Erythroblast (primary cell): ENCODE results near the gene LMBR1.

ENCODE experiments used
- GATA1 ChIP-seq: IDR thresholded peaks from 2 replicates; pipeline ENCODE4 v1.6.1; 2011; ENCODE audit warnings: low read depth, mild to moderate bottlenecking, control low read depth, low read length, moderate library complexity
- POLR2A ChIP-seq: IDR thresholded peaks from 2 replicates; pipeline ENCODE4 v1.6.1; 2011; ENCODE audit warnings: mild to moderate bottlenecking, low read length

DNA sequence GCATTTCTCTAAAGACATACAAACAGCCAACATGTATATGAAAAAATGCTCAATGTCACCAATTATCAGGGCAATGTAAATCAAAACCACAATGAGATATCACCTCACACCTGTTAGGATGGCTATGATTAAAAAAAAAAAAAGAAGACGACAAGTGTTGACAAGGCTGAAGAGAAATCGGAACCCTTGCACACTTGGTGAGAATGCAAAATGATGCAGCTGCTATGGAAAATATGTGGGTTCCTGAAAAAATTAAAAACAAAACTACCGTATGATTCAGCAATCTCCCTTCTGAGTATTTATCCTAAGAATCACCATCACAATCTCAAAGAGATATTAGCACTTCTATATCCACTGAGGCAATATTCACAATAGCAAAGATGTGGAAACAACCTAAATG, 11.3 kb downstream of the LMBR1 start:
- TF ChIP-seq POLR2A (no peak), GATA1 (no peak)
